Stimulated activated CD8-positive, alpha-beta memory T cell treated with anti-CD3 and anti-CD28 coated beads, Interleukin-15, amount 100 ng/mL, for 4 hours (primary cell): ENCODE data around the gene NPAS1.
"Not testable (repeated sequence)": the region's sequence is repeated elsewhere in the genome, so short reads cannot be mapped to it uniquely, and the experiment has no call there.

Experiments
- DNase-seq, 2 donors: peaks; one replicate each; pipeline ENCODE4 v3.0.0-alpha.2; 2020; ENCODE audit warnings: low read depth in 2 of 2

The NPAS1 gene

DNA sequence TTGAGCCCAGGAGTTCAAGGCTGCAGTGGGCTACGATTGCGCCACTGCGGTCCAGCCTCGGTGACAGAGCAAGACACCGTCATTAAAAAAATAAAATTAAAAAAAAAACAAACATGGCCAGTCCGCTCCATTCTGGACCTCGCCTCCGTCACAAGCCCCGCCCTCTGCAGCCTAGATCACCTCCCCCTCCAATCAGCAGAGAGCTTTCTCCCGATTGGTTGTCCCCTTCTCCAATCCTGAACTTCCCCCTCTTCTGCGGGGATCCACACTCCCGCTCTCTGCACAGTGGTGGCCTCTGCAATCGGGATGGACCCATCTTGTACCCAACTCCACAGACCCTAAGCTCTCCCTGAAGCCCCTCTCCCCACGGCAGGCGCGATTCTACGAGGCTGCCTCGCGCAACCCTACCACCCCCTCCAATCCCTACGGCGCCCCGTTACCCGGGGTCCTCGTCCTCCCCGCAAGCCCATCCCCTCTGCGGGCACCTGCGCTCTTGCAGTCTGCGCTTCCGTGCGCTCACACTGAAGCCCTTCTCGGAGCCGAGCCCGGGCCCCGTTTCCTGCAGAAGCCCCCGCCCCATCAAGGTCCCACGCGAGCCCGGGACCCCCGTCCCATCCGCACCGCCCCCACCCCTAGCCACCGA is 28.2 kb downstream of the NPAS1 start:
- peak; percentile 27 to 44 for DNase-seq

DNA sequence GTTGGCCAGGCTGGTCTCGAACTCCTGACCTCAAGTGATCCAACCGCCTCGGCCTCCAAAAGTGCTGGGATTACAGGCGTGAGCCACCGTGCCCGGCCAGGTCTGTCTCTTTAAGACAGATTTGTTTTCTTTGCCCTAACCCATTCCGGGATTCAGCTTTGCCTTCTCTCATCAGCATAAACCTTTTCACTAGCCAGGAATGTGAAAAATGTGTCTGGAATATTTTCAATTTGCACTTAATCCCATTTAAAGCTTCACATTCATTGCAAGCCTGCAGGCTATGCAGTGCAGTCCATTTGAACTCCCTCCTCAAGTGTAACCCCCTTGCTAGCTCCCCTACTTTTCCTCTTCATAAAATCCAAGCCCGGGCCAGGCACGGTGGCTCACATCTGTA is 29.7 kb downstream of the NPAS1 start:
- no peak for DNase-seq

DNA sequence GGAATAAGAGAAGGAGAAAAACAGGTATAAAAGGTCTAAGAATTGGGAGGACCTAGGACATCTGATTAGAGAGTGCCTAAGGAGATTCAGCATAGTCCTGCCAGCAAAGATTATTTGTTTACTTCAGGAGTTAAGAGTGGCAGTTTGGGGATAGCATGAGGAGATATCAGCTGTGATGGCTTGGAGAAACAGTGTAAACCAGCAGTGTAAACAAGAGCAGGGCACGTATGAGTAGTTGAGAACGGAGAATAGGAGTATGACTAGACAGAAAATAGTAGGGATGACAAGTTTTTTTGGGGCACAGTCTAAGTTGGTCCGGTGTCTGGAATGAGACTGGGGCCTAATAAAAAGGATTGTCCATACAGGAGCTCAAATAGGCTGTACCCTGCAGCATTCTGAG is 30.9 kb downstream of the NPAS1 start:
- DNase-seq, result not testable (repeated sequence)

DNA sequence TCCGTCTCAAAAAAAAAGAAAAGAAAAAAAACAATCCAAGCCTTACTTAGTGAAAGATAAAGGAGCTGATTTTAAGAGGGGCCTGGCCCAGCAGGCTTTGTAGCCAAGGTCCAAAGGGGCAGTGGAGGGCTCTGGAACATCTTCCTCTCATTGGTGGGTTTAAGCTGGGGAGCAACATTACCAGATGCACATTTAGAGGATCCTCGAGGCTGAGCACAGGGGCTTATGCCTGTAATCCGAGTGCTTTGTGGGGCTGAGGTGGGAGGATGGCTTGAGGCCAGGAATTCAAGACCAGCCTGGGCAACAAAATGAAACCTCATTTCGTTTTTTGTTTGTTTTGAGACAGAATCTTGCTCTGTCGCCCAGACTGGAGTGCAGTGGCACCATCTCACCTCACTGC is 36.8 kb downstream of the NPAS1 start:
- no peak for DNase-seq

DNA sequence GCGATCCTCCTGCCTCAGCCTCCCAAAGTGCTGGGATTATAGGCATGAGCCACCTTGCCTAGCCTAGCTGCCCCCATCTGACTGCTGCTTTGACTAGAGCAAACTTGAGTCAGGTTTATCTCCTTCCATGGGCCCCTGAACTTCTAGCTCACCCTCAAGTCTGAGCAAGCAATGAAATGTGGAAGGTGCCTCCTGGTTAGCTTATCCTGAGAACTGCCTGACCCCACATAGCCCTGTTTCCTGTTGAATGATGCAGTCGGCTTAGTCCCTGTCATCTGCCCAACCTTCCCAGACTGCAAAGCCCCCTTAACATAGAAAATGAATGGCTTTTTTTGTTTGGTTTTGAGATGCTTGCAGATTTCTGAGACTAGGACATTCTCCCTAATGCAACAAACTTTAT is 37.7 kb downstream of the NPAS1 start:
- no peak for DNase-seq

DNA sequence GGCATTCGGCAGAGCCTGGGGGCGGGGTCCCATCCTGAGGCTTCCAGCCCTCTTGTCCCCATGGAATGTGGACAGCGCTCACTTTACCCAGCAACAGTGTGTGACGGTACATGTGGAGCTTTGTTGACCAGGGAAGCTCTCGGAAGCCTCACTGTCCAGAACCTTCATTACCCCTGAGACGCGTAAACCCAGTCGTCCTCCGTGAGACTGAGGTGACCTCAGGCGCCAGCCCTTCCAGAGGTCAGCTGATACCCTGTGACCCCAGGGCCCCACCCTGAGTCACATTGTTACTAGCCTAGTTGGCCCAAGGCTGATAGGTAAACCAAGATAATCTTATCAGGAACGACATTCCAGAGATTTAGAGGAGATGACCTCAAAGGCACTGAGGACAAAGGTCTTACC is 39.0 kb downstream of the NPAS1 start:
- no peak for DNase-seq

DNA sequence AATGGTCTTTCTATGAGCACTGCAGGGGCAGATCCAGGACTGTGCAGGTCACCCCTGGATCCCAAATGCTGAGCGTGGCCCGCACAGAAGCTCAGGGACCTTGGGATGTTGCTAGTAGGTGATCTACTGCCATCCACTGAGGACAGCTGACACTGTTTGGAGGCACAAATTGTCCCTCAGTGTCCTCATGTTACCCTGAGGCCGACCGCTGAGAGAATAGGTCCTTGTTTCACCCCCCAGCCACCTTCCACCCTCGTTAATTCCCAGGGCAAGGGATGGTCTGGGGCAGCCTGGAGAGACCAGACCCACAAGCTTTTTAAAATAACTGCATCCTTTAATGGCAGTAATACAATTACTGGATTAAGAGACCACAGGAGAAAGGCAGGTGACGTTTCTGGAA is 44.2 kb downstream of the NPAS1 start:
- DNase-seq, result no peak

DNA sequence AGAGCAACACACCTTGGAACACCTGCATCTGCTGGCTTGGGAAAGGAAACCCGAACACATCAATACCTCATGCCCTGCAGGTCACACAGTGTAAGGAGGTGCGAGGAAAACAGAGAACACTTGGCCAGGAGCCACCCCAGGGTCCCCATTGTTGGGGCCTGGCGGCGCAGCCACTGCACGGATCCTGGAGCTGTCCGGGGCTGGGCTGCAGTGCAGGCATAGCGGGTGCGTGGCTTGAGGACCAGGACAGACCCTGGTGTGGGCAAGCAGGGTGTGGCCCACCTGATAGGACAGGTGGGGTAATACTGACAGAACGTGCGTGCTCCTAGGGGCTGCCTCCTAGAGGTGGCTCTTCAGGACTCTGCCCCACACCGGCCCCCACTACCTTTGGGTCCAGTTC is 45.6 kb downstream of the NPAS1 start:
- DNase-seq, result no peak

DNA sequence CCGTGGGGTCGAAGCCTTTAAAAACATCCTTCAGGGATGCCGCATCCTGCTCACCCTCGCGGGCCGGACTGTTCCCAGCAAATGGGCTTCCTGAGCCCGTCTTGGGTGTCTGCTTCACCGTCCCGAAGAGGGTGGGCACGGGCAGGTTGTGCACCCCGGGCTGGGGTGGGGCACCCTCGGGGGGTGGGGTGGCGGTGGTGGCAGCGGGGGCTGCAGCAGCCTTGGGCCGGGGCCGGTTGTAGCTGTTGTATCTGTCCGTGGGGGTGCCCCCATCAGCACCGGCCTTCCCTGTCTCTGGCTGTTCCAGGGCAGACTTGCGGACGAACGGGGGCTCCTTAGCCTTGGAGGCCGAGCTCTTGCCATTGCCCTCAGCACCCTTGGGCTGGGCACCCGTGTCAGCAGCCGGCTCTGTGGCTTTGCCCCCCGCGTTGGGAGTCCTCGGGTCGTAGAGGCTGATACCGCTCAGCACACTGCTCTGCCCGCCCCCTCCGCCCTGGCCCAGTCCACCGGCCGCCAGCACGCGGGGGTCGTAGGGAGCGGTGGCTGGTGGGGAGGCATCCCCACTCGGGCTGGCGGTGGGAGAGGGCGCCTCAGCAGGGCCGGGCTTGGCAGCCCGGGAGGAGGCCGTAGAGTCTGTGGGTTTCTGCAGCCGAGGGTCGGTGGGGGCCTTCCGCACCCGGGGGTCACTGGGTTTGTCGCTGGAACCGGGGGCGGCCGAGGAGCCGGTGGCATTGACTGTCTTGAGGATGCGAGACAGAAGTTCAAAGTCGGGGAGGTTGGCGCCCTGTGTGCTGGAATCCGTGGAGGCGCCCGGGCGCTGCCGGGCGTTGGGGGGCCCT is 47.0 kb downstream of the NPAS1 start:
- DNase-seq, result no peak

DNA sequence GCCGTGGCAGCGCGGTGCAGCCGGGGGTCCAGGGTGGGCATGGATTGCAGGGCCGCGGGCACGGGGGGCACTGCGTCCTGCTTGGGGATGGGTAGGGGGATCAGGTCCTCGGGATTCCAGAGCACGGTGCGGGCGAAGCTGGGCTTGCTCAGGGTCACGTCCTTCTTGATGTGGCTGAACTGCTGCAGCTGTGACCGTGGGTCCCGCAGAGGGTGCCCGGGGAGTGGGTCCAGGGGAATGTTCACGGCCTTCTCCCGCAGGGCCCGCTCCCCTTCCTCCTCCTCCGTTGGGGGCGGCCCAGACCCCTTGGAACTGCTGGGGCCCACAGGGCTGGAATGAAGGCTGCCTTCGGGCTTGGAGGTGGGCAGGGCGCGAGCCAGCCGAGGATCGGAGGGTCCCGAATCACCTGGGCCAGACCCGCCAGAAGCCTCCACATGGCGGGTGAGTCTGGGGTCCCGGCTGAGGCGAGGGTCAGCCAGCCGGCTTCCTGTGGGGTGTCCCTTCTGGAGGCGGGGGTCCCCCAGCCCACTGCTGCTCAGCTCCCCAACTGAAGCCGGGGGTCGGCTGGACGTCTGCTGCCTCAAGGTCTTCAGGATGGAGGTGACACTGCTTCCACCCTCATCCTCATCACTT is 47.7 kb downstream of the NPAS1 start:
- no peak for DNase-seq

DNA sequence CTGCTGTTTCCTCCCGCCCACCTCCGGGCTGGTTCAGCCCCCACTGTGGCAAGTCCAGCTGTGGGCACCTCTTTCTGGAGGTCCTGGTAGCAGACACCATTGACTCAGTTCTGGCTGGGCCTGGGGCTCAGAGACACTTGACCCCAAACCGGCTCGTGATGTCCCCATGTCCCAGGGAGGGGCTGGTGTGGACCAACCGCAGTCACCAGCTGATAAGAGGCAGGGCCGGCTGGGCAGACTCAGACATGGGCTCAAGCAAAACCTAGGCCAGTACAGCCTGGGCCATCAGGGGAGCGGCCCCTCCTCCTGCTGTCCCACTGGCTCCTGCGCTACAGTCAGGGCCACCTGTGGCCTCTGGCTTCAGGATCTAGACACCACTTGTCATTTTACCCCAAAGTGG is 48.6 kb downstream of the NPAS1 start:
- no peak for DNase-seq

DNA sequence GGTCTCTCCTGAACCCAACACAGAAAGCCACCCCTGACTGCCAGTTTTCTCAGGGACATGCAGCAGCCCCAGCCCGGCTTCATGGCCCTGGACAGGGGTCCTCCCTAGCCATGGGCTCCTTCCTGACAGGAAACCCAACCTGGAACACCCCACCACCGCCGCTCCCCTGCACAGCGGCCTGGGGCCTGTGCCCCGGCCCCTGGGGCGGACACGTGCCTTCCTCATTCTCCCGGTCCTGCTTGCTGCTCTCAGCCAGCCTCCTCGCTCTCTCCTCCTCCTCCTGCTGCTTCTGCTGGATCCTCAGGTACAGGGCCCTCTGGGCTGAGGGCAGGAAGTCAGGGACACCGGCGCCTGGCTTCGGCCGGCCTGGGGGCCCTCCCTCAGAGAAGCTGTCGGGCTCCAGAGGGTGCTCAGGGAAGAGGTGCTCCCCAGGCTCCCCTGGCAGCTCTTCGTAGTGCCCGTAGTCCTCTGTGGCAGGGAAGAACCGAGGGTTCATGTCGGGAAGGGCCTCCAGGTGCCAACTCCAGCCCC is 49.3 kb downstream of the NPAS1 start:
- DNase-seq, result no peak

DNA sequence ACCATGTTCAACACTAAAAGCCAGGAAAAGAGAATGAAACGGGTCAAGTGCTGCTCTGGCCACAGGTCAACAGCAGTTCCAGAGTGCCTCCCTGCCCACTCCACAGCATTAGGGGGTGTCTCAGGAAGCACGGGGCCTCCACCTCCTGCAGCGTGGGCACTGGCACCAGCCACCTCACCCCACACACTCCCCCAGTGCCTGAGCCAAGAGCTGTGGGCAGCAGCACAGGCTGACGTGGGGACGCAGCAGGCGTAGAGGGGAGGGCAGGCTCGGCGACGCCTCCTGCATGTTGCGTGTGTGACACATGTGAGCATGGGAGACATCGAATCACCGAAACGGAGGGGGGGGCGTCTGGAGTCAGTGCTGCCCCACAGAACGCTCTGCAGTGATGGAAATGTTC is 50.2 kb downstream of the NPAS1 start:
- DNase-seq, result no peak

DNA sequence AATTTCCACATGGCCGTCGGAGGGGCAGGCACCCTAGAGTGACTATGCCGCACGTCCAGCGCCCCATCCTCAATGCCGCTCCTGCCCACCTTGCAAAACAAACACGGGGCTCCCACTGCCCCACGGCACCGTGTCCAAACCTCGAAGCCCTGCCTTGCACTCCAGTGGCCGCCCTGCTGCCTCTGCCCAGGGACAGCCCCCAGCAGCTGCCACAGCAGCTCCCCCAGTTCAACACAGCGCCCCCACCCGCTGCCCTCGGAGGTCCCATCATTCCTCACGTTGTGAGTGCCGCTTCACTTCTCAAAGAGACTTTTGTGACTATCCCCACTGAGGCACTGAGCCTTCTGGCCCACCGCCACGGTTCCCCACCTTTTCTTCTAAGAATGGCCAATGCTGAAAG is 51.1 kb downstream of the NPAS1 start:
- DNase-seq, result no peak

DNA sequence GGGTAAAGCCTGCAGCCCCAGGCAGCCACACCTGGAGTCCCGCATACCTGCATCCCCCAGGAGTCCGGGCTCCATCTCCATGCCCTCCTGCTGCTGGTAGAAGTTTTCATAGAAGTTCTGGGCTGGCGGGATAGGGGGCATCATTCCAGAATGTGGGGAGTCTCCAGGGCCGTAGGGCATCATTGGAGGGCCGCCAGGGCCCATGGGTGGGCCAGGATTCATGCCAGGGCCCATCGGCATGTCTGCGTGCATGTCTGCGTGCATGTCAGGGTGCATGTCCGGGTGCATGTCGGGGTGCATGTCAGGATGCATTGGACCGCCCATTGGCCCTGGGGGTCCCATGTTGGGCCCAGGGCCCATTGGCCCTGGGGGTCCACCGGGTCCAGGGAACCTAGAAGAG is 52.1 kb downstream of the NPAS1 start:
- no peak for DNase-seq

DNA sequence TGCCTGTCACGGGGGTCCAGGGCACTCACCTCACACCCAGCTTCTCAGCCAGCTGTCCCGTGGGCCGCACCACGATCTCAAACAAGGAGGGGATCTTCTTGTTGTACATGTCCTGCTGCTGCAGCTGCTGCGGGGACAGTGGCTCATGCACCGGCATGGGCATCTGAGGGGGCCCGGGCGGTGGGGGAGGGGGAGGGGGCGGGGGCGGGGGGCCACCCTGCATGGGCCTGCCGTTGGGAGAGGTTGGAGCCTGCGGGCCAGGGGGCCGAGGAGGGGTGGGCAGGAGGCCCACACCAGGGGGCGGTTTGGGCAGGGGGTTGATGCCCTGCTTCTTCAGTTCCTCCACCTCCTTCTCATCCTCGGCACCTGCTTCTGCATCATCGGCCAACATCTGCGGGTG is 52.7 kb downstream of the NPAS1 start:
- no peak for DNase-seq

DNA sequence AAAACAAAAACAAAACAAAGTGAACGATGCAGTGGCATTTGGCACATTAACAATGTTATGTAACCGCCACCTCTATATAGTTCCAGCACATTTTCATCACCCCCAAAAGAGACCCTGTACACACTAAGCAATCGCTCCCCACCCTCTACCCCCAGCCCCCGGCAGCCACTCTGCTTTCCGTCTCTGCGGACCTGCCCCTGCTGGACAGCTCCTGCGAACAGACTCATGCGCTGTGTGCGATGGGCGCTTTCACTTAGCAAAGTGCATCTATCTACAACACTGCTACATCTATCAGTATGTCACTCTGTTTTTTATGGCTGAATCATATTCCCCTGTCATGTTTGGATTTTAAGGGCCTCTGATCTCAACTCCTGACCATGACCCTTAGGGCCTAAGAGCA is 53.9 kb downstream of the NPAS1 start:
- DNase-seq, result no peak

DNA sequence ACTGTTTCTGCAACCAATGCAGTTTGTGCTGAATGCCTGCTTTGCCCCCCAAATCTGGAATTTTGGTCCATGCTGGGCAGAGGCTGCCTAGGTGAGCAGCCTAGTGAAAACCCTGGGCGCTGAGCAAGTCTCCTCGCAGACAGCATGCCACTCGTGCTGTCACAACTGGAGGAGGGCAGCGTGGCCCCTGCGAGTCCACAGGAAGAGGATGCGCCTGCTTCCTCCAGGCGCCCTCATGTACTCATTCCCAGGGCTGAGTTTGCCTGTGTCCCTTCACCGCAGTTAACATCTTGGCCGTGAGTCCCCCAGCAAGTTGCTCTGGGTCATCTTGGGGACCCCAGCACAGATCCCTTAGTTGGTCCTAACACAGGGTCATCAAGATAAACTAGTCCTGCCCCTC is 55.0 kb downstream of the NPAS1 start:
- no peak for DNase-seq

DNA sequence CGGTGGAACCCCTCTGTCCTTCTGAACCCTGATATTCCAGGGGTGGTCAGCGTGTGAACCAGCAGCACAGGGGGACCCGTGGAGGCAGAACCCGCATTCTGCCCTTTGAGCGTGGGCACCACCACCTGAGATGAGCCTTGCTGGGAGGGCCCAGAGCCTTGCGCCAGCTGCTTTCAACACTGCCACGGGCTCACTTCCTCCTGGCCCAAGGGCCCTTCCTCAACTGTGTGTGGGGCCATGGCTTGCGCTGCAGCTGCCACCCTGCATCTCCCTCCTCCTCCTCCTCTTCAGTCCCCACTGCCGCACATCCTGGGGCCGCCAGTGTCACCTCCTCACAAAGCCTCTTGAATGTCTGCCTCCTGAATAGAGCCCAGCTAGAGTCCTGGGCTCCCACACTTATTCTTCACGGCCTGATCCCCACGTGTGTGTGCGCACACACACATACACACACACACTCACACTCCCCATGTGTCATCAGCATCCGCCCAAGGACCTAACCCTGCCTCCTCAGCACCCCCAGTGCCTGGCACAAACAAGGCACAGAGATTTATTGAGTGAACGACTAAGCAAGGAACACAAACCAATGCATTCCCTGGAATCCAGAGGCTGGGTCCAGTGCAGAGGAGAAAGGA is 55.7 kb downstream of the NPAS1 start:
- no peak for DNase-seq

DNA sequence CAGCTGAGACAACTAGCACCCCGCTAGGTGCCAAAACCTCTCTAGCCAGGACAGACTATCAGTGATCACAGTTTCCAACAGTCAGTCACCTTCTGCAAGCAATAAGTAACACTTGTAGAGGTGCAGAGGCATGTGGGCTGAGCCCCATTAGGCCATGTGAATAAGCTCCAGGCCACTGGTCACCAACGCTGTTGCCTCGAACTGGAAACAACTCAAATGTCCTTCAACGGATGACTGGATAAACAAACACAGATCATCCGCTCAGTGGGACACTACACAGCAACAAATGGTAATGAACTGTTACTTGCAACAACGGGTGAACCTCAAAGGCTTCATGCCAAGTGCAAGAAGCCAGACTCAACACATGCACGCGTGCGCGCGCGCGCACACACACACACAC is 56.3 kb downstream of the NPAS1 start:
- no peak for DNase-seq

DNA sequence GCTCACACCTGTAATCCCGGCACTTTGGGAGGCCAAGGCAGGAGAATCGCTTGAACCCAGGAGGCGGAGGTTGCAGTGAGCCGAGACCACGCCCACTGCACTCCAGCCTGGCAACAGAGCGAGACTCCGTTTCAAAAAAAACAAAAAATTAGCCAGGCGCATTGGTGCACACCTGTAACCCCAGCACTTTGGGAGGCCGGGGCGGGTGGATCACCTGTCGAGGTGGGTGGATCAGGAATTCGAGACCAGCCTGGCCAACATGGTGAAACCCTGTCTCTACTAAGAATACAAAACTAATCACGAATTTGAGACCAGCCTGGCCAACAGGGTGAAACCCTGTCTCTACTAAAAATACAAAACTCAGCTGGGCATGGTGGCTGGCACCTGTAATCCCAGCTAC is 58.7 kb downstream of the NPAS1 start:
- DNase-seq, result not testable (repeated sequence)

DNA sequence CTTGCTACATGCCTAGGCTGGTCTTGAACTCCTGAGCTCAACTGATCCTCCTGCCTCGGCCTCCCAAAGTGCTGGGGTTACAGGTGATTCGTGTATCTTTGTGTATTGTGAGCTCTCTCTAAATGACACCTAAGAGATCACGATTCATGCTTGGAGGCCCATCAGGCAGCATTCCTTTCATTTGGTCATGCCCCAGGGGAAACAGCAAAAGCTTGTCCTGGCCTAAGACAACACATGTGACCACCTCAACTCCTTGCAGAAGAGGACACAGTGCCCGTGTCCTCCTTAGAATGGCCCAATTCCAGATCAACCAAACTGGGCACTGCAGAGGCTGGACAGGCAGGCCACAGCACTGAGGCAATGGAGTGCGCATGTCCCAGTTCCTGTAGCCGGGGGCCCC is 61.5 kb downstream of the NPAS1 start:
- no peak for DNase-seq
